H1 (cell line): ENCODE results near the gene ZAR1.

Experiments
- BACH1 ChIP-seq: IDR thresholded peaks from 2 replicates; pipeline ENCODE4 v1.6.1; 2012; ENCODE audit warnings: low read length, improper control_type of control experiment
- CBX8 ChIP-seq: fragments of 300-800, 300-1000 bp; sonication (generic); IDR thresholded peaks from 2 replicates; pipeline ENCODE4 v1.7.1; 2016; ENCODE audit warnings: low read depth, low read length, borderline replicate concordance
- CEBPB ChIP-seq: IDR thresholded peaks from 2 replicates; pipeline ENCODE4 v1.6.1; 2012; ENCODE audit warnings: low read depth, low read length
- CTCF ChIP-seq, 3 experiments: IDR thresholded peaks; 1 replicate in 2 of 3; 2 replicates in 1 of 3; pipeline versions ENCODE4 v1.5.1 to v1.6.1; 2011; ENCODE audit warnings: low read length in 3 of 3, mild to moderate bottlenecking in 3 of 3, inconsistent platforms in 2 of 3, low read depth in 1 of 3, moderate library complexity in 1 of 3; ENCODE audit not compliant: insufficient read depth in 1 of 3; ENCODE audit errors: control extremely low read depth in 1 of 3
- HDAC2 ChIP-seq, 2 experiments: fragments of 300-600 bp in 1 of 2; sonication (generic) in 1 of 2; IDR thresholded peaks; 2 replicates each; pipeline ENCODE4 v1.6.1; 2011 to 2012; ENCODE audit warnings: low read depth in 2 of 2, low read length in 2 of 2, mild to moderate bottlenecking in 2 of 2, moderate library complexity in 2 of 2, borderline replicate concordance in 1 of 2, inconsistent platforms in 1 of 2
- MAX ChIP-seq: IDR thresholded peaks from 2 replicates; pipeline ENCODE4 v1.6.1; 2012; ENCODE audit warnings: inconsistent platforms
- POLR2A ChIP-seq, 2 experiments: IDR thresholded peaks; 1 replicate in 1 of 2; 2 replicates in 1 of 2; pipeline ENCODE4 v1.6.1; 2011; ENCODE audit warnings: low read depth in 2 of 2, low read length in 2 of 2, mild to moderate bottlenecking in 2 of 2; ENCODE audit errors: control extremely low read depth in 1 of 2
- POLR2AphosphoS5 ChIP-seq: IDR thresholded peaks from 2 replicates; pipeline ENCODE4 v1.6.1; 2011; ENCODE audit warnings: low read depth, low read length
- SP4 ChIP-seq: IDR thresholded peaks from 2 replicates; pipeline ENCODE4 v1.6.1; 2012; ENCODE audit warnings: low read length, inconsistent platforms

- TF ChIP-seq SP4 = no peak
- TF ChIP-seq MAX = no peak
- no peak for TF ChIP-seq POLR2AphosphoS5
- no peak for TF ChIP-seq POLR2A (IDR thresholded peaks at IDR 0.05; ENCODE audit: control extremely low read depth in 1 of 2, low read depth in 2 of 2, low read length in 2 of 2)
- TF ChIP-seq CBX8 = no peak
- no peak for TF ChIP-seq CTCF (IDR thresholded peaks at IDR 0.05; ENCODE audit: control extremely low read depth in 1 of 3, insufficient read depth in 1 of 3, low read depth in 1 of 3, low read length in 3 of 3)
- TF ChIP-seq CEBPB = no peak
- no peak for TF ChIP-seq BACH1
- no peak for TF ChIP-seq HDAC2 (IDR thresholded peaks at IDR 0.05; ENCODE audit: borderline replicate concordance in 1 of 2, low read depth in 2 of 2, low read length in 2 of 2)
These were observed 19.5 kb upstream of the ZAR1 start for GRCh38 chr4:48470570-48470969.
